ENCODE data around the gene CCNJL.

CCNJL gene

DNA sequence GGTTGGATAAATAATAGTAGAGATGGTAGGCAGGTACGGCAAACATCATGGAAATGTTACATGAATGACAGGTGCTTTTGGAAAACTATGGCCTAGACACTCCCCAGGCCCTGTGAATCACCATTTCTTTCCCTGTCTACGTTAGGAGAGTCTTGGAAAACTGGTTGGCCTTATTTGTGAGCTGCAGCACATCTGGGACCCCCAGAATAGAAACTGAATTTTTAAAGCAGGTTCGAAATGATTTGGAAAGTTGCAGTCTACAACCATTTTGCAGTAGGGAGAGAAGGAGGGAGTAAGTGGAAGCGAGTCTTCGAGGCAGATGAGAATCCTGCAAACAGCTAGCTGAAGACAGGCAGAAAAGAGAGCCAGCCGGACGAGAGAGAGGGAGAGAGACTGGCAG, 45.0 kb upstream of the CCNJL start:
- no peak for DNase-seq (ENCODE audit: low read depth, low spot score)
- H3K4me3 ChIP-seq (ENCODE audit: low read depth, low read length): no peak overlapping the region
- TF ChIP-seq, protein P1, sequence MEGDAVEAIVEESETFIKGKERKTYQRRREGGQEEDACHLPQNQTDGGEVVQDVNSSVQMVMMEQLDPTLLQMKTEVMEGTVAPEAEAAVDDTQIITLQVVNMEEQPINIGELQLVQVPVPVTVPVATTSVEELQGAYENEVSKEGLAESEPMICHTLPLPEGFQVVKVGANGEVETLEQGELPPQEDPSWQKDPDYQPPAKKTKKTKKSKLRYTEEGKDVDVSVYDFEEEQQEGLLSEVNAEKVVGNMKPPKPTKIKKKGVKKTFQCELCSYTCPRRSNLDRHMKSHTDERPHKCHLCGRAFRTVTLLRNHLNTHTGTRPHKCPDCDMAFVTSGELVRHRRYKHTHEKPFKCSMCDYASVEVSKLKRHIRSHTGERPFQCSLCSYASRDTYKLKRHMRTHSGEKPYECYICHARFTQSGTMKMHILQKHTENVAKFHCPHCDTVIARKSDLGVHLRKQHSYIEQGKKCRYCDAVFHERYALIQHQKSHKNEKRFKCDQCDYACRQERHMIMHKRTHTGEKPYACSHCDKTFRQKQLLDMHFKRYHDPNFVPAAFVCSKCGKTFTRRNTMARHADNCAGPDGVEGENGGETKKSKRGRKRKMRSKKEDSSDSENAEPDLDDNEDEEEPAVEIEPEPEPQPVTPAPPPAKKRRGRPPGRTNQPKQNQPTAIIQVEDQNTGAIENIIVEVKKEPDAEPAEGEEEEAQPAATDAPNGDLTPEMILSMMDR (IDR thresholded peaks at IDR 0.05; ENCODE audit: low read depth, low read length): no peak
- in situ Hi-C loops (cut with HindIII; ENCODE audit: low sequenced_read_pairs): no loop called here

DNA sequence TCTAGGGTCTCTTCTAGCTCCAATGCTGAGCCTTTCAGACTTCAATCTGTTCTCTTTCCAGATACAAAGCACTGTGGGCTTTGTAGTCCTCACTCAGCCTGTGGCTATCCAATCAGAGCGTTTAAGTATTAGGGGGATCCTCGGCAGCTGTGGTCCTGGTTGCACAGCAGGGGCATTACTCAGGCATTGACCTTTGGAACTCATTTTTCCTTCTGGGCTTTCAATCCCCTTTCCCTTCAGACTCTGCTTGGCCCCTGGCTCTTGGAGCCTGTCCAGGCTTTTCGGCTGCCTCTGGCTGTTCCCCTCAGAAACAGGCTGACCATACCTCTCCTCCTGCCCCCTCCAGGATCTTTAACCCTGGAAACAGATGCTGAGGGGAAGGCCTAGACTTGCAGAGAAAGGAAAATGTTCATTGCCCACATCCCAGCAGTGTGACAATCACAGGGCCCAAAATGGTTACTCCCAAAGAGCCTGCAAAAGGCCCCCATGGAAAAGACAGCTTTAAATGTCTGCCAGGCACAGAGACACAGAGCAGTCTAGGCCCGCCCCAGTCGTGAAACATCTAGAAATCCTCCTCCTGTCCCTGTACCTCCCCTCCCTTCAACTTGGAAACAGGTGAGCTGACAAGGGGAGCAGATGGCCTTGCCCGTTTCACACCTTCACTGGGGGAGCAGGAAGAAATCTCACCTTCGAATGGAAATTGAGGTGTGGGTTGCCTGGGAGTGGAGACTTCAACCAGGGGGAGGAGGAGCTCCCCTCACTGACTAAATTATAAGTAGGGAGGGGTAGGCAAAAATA, 44.4 kb upstream of the CCNJL start:
- H3K4me3 ChIP-seq (ENCODE audit: low read depth, low read length): no peak overlapping the region
- no peak for DNase-seq (ENCODE audit: low read depth, low spot score)
- in situ Hi-C loops (cut with HindIII; ENCODE audit: low sequenced_read_pairs): no loop called here
- TF ChIP-seq, protein P1 (IDR thresholded peaks at IDR 0.05; ENCODE audit: low read depth, low read length): no peak

DNA sequence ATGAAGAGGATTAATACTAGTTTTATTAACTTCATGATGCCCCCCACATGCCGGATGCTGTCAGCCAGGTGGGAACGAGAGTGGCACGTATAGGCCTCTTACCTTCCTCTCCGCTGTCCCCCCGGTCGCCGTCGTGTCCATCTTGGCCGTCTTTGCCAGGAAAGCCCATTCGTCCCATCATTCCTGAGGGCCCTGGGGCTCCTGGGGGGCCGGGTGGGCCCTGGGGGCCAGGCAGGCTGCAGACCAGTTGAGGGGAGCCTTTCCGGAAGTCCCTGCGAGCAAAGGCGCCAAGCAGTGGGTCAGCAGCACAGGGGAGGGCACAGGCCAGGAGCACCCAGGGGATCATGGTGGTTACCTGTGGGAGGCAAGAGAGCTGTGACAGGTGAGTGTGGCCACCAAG, 42.3 kb upstream of the CCNJL start:
- TF ChIP-seq, protein P1 (IDR thresholded peaks at IDR 0.05; ENCODE audit: low read depth, low read length): no peak
- H3K4me3 ChIP-seq (ENCODE audit: low read depth, low read length): no peak overlapping the region
- in situ Hi-C loops (cut with HindIII; ENCODE audit: low sequenced_read_pairs): no loop called here
- no peak for DNase-seq (ENCODE audit: low read depth, low spot score)

DNA sequence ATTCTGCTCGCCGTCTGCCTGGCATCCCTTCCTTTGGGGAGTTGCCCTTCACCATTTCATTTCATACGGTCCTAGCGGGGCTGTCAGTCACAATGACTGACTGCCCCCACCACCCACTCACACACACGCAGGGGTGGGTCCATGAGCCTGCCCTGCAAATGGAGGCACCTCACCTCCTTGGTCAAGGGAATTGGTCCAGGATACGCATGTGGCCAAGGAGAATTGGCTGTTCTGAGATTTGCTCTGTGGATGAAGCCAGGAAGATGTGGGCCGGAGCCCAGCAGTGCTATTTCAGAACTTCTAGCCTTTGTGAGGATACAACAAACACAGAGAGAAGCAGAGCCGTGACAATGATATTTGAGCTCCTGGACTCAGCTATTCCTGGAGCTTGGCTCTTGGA, 41.0 kb upstream of the CCNJL start:
- in situ Hi-C loops (cut with HindIII; ENCODE audit: low sequenced_read_pairs): no loop called here
- no peak overlapping the region for H3K4me3 ChIP-seq (ENCODE audit: low read depth, low read length)
- TF ChIP-seq, protein P1 (IDR thresholded peaks at IDR 0.05; ENCODE audit: low read depth, low read length): no peak
- DNase-seq (ENCODE audit: low read depth, low spot score): no peak

DNA sequence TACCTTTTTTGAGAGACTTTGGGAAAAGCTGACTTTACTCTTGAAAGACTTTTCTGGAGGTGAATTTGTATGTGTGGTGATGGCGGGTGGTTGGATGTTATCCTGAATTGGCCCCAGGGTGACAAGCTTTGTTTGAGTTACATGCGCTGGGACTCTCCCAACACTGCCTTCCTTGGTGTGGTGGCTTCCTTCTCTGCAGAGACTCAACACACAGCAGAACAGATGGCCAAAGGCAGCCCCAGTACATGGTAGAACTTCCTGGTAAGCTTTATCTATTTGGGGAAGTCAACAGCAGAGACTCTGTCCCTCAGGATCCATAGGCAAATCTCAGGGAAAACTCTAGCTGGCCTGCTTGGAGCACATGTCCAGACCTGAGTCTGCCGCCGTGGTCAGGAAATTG, 39.9 kb upstream of the CCNJL start:
- TF ChIP-seq, protein P1 (IDR thresholded peaks at IDR 0.05; ENCODE audit: low read depth, low read length): no peak
- no peak for DNase-seq (ENCODE audit: low read depth, low spot score)
- no peak overlapping the region for H3K4me3 ChIP-seq (ENCODE audit: low read depth, low read length)
- in situ Hi-C loops (cut with HindIII; ENCODE audit: low sequenced_read_pairs): no loop called here

DNA sequence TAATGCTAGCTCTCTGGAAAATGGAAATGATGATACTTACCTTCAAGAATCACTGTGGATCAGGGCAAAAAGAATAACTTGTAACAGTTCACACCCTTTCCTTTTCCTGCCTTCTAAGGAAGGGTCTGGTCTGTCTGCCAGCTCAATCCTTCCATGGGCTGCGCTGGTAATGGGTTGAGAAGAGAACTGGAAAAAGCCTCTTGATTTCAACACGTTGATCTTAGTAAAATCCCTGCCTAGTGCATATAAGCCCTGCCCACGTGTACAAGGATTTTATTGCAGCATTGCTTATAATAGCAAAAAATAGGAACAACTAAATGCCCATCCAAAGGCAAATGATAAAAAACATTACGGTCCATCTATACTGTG, 37.6 kb upstream of the CCNJL start:
- DNase-seq (ENCODE audit: low read depth, low spot score): no peak
- in situ Hi-C loops (cut with HindIII; ENCODE audit: low sequenced_read_pairs): no loop called here
- no peak overlapping the region for H3K4me3 ChIP-seq (ENCODE audit: low read depth, low read length)
- TF ChIP-seq, protein P1 (IDR thresholded peaks at IDR 0.05; ENCODE audit: low read depth, low read length): no peak

All from astrocyte of the spinal cord (primary cell).